Measurements from ENCODE around the gene AUTS2.

GRCh38 chr7:70460562-70460961, 862.3 kb downstream of the AUTS2 start:
- TF ChIP-seq CTCF (optimal IDR thresholded peaks at IDR 0.05 in 1 of 3, IDR thresholded peaks at IDR 0.05 in 1 of 3, conservative IDR thresholded peaks at IDR 0.05 in 1 of 3; ENCODE audit: extremely low read depth in 1 of 3, insufficient read depth in 2 of 3, low read length in 3 of 3) = no peak
- TF ChIP-seq EZH2 (IDR thresholded peaks at IDR 0.05; ENCODE audit: low read length) = no peak
